VCaP (cell line): ENCODE measurements around the gene ARHGAP19.

ENCODE experiments used
- H3K27ac ChIP-seq: fragments of 450-650 bp; 2 replicates; pipeline ENCODE4 v1.5.1; 2017
- CTCF ChIP-seq: fragments of 450-650 bp; conservative IDR thresholded peaks from 2 replicates; pipeline ENCODE4 v1.5.1; 2017; ENCODE audit warnings: mild to moderate bottlenecking, moderate library complexity

The ARHGAP19 gene

GRCh38 chr10:97321032-97321803 is 28.8 kb upstream of the ARHGAP19 start:
- no peak for TF ChIP-seq CTCF
- no peak overlapping the region for H3K27ac ChIP-seq

GRCh38 chr10:97320480-97321031 is 28.1 kb upstream of the ARHGAP19 start:
- peak overlapping the region; percentile 99 for H3K27ac ChIP-seq
- TF ChIP-seq CTCF, result no peak

- TF ChIP-seq CTCF, result peak; percentile 15; the same call in 1 of the 2 replicates
- peak overlapping the region; percentile 99 for H3K27ac ChIP-seq
Observed at GRCh38 chr10:97319671-97320479, 27.4 kb upstream of the ARHGAP19 start.

GRCh38 chr10:97318772-97319651 is 26.6 kb upstream of the ARHGAP19 start, which contains the start of gene FRAT1:
FRAT1 (plus strand) TSS chr10:97319271; CDS start chr10:97319454, 183 bp downstream.
- peak within 1 kb of the TSS; percentile 99 for H3K27ac ChIP-seq

GRCh38 chr10:97314671-97315070 is 22.2 kb upstream of the ARHGAP19 start:
- no peak overlapping the region for H3K27ac ChIP-seq
- TF ChIP-seq CTCF, result no peak

More at GRCh38 chr10:97318772-97319651, 26.6 kb upstream of the ARHGAP19 start, which contains the start of gene FRAT1:
- TF ChIP-seq CTCF, result no peak

- TF ChIP-seq CTCF, result no peak
- H3K27ac ChIP-seq, result no peak overlapping the region
Observed at GRCh38 chr10:97312897-97313296, 20.5 kb upstream of the ARHGAP19 start.
